ENCODE measurements around the gene HOXB2. TPM values are rescaled to one million over a fixed set of nuclear protein-coding genes. Genes with fewer than 3 reads are reported as not detected.

Gene HOXB2
- total and polyA plus RNA-seq, 8 donors: 0.39 to 5.1 (median 1.8) TPM

DNA sequence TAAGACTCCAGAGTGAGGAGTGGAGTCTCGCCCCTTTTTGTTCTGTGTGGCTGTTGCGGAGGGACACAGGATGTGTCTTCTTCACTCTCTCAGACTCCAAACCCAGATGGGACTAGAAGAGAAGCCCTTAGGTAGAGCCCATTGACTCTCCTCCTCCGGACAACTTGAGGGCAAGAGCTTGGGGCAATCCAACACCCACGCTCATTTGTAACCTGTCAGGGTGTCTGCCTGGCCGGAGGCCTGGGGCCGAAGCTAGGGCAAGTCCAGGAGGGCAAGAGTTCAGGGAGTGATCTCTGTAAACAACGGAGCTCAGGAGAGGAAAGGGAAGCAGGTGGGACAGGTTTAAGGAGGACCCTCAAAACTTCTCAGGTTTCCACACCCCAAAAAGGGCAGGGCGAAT lies 12.6 kb downstream of the HOXB2 start:
- WGBS, 2 donors: 57 to 65% methylated on average over 8 of the region's 8 CpGs
- TF ChIP-seq, protein P1, sequence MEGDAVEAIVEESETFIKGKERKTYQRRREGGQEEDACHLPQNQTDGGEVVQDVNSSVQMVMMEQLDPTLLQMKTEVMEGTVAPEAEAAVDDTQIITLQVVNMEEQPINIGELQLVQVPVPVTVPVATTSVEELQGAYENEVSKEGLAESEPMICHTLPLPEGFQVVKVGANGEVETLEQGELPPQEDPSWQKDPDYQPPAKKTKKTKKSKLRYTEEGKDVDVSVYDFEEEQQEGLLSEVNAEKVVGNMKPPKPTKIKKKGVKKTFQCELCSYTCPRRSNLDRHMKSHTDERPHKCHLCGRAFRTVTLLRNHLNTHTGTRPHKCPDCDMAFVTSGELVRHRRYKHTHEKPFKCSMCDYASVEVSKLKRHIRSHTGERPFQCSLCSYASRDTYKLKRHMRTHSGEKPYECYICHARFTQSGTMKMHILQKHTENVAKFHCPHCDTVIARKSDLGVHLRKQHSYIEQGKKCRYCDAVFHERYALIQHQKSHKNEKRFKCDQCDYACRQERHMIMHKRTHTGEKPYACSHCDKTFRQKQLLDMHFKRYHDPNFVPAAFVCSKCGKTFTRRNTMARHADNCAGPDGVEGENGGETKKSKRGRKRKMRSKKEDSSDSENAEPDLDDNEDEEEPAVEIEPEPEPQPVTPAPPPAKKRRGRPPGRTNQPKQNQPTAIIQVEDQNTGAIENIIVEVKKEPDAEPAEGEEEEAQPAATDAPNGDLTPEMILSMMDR (IDR thresholded peaks at IDR 0.05): no peak
- FAIRE-seq: no peak
- no peaks in the 10 kb centered on the region for H3K27me3 ChIP-seq
- H3K4me3 ChIP-seq: no peak overlapping the region
- H3K9me3 ChIP-seq: no peaks in the 10 kb centered on the region
- DNase-seq: no peak
- intact Hi-C loops (cut with DNase I): no loop called here
- H3K4me1 ChIP-seq: no peaks in the 10 kb centered on the region
- no peaks in the 10 kb centered on the region for H3K36me3 ChIP-seq
- ATAC-seq: no peak
- no peak overlapping the region for H3K27ac ChIP-seq

DNA sequence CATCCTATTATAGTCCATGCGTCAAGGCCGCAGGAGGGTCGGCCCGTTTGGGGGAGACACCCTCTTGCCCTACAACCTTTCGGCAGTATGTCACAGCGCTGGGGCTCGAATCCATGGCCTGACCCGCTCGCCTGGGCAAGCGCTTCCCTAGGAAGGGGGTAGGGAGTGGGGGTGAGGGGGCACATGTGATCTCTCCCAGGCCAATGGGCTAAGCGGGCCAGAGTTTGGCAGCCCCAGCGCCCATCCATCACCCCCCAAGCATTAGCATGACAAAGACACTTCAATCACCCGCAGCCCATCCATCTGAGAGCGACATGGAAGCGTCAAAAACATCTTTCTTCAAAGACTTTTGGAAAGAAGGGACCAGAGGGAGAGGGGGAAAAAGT lies 14.0 kb downstream of the HOXB2 start, which contains the start of gene HOXB1:
Gene HOXB1 (minus strand): TSS at position 125 of the 386 bp plus-strand sequence. CDS start 107 bp downstream, at position 18.
- DNase-seq: no peak
- 42 to 45% methylated on average over 15 of the region's 15 CpGs for WGBS, 2 donors
- Histone ChIP-seq H3K9me3 (no peaks in the 10 kb centered on the region), H3K27ac (no peak within 1 kb of the TSS), H3K27me3 (peaks cover 0 to 5% (median 2%) of the 10 kb centered on the region in 4 donors), H3K36me3 (no peaks in the 10 kb centered on the region), H3K4me3 (no peak within 1 kb of the TSS), H3K4me1 (no peaks in the 10 kb centered on the region)
- ATAC-seq: no peak
- intact Hi-C loops (cut with DNase I): no loop called here
- no peak for FAIRE-seq
- TF ChIP-seq, protein P1 (IDR thresholded peaks at IDR 0.05): no peak

DNA sequence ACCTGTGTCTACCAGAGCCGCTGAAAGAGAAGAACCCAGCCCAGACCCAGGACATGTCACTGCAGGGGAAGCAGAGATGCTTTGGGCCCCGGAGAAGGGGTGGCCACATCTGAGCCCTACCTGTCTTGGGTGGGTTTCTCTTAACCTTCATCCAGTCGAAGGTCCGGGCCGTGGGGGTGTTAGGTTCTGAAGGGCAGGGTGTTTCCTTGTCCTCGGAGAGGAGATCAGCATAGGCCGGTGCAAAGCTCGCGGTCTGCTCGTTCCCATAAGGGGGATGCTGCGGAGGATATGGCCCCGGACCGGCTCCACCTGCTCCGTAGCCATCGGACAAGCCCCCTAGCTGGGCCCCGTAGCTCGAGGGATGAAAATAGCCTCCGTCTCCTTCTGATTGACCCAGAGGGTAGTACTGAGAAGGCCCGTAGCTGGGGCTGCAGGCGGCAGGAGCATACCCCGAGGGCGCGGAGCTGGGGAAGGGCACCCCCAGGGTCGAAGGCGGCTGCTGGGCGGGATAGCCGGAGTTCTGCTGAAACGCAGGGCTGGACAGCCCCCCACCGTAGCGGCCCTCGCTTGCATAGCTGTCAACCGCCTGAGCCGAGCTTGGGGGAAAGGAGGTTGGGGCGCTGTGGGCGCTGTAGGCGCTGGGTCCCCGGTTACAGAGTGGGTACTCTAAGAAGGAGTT lies 14.6 kb downstream of the HOXB2 start:
- ATAC-seq: no peak
- Histone ChIP-seq H3K27me3 (peaks cover 0 to 5% (median 2%) of the 10 kb centered on the region in 4 donors), H3K4me1 (no peaks in the 10 kb centered on the region), H3K36me3 (no peaks in the 10 kb centered on the region), H3K9me3 (no peaks in the 10 kb centered on the region), H3K27ac (no peak overlapping the region), H3K4me3 (no peak overlapping the region)
- 30 to 35% methylated on average over 35 to 37 of the region's 37 CpGs for WGBS, 2 donors
- DNase-seq: no peak
- TF ChIP-seq, protein P1 (IDR thresholded peaks at IDR 0.05): no peak
- intact Hi-C loops (cut with DNase I): no loop called here
- FAIRE-seq: no peak

DNA sequence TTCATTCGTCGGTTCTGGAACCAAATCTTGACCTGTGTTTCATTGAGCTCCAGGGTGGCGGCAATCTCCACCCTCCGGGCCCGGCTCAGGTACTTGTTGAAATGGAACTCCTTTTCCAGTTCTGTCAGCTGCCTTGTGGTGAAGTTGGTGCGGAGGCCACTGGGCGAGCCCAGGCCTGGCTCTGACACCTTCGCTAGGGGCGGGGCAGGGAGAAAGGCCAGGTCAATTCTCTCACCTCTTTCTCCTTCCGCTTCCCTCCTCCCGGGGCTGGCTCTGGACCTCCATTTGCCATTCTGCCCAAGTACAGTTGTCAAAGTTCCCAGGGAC lies 15.3 kb downstream of the HOXB2 start:
- intact Hi-C loops (cut with DNase I): no loop called here
- H3K9me3 ChIP-seq: no peaks in the 10 kb centered on the region
- FAIRE-seq (no peak), ATAC-seq (no peak), DNase-seq (no peak)
- H3K4me1 ChIP-seq: no peaks in the 10 kb centered on the region
- 74 to 76% methylated on average over 11 of the region's 11 CpGs for WGBS, 2 donors
- peaks cover 0 to 5% (median 2%) of the 10 kb centered on the region in 4 donors for H3K27me3 ChIP-seq
- TF ChIP-seq, protein P1 (IDR thresholded peaks at IDR 0.05): no peak
- no peak overlapping the region for H3K27ac ChIP-seq
- H3K36me3 ChIP-seq: no peaks in the 10 kb centered on the region
- H3K4me3 ChIP-seq: no peak overlapping the region

DNA sequence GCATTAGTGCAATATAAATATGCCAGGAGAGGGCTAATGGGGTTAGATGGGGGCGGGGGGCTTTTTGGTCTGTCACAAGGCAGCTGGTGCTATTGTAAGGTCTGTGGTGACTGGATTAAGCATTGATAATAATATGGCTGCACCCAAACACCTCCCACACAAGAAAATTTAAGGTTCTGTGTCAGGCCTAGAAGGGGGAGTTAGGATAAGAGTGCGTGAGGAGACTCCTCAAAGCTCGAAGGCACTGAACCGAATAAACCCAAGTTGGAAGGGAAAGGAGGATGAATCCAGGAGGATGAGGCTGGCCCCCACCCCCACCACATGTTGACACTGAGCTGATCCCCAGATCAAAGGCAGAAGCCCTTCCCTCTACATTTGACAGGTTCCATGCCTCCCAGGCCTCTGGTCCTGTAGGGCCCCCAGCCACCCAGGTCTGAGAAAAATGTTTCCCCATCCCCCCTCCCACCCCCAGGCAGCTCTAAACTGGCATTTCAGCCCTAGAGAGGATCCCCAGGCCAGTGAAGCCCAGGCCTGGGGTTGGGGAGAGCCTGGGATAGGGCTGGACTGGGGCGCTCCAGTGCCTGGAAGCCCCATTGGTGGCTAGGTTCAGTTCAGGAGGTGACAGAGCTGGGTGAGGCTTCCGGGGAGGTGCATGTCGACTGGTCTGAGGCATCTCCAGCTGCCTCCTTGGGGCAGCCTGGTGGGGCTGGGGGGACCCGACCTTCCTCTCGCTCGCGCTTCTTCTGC lies 15.8 kb downstream of the HOXB2 start:
- no peak for DNase-seq
- 73 to 79% methylated on average over 11 of the region's 11 CpGs for WGBS, 2 donors

More for the DNA sequence above, 15.8 kb downstream of the HOXB2 start:
- no peak overlapping the region for H3K27ac ChIP-seq
- intact Hi-C loops (cut with DNase I): no loop called here
- no peaks in the 10 kb centered on the region for H3K36me3 ChIP-seq
- H3K9me3 ChIP-seq: no peaks in the 10 kb centered on the region
- H3K4me1 ChIP-seq: no peaks in the 10 kb centered on the region
- peaks cover 0 to 5% (median 2%) of the 10 kb centered on the region in 4 donors for H3K27me3 ChIP-seq
- TF ChIP-seq, protein P1 (IDR thresholded peaks at IDR 0.05): no peak
- no peak for FAIRE-seq
- H3K4me3 ChIP-seq: no peak overlapping the region
- ATAC-seq: no peak
